ENCODE results near the gene PDE8B. TPM values are rescaled to one million over a fixed set of nuclear protein-coding genes. Genes with fewer than 3 reads are reported as not detected.

The PDE8B gene
- total and polyA plus RNA-seq, 2 experiments from 2014 or later, result 0.45 to 0.91 TPM

DNA sequence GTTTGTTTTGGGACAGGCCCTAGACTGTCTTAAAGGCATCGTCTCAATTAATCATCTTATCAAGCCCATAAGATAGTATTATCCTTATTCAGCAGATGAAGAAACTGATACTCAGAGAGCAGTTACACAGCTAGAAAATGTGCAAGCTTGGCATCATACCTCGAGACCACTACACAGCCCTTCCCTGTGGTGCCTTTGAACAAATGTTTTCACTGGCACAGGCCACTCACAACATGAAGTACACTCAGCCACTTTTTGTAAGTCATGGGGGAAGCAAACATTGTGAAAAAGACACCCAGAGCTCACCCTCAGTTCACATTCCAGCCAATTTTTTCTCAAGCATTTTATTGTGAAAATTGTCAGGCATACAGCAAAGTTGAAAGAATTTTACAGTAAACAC, 159.1 kb downstream of the PDE8B start:
- no peak overlapping the region for H3K4me2 ChIP-seq
- no peak overlapping the region for H3K27ac ChIP-seq (ENCODE audit: low read depth)
- ATAC-seq (no peak), DNase-seq (ENCODE audit: low spot score) (no peak)
- H3F3A ChIP-seq (replicated peaks; ENCODE audit: low read depth), result no peaks in the 10 kb centered on the region
- H3K79me2 ChIP-seq (replicated peaks; ENCODE audit: insufficient read depth), result no peaks in the 10 kb centered on the region
- Mint-ChIP-seq H3K4me1 (no peaks in the 10 kb centered on the region), H3K36me3 (ENCODE audit: low read depth) (no peaks in the 10 kb centered on the region), H3K27ac (no peak overlapping the region), H3K9me3 (no peaks in the 10 kb centered on the region), H3K27me3 (ENCODE audit: insufficient read depth, low read depth, poor library complexity) (peaks cover 3% of the 10 kb centered on the region), H3K4me3 (no peak overlapping the region)
- H3K27me3 ChIP-seq (ENCODE audit: insufficient read depth), result no peaks in the 10 kb centered on the region
- TF ChIP-seq ZNF331 (CRISPR knock-in tag; IDR thresholded peaks at IDR 0.05; ENCODE audit: low read depth) (no peak), EZH2phosphoT487 (IDR thresholded peaks at IDR 0.05; ENCODE audit: unreplicated experiment) (no peak), JUNB (IDR thresholded peaks at IDR 0.05; ENCODE audit: unreplicated experiment) (no peak), EZH2 (IDR thresholded peaks at IDR 0.05; ENCODE audit: low read depth, unreplicated experiment) (no peak), NANOG (IDR thresholded peaks at IDR 0.05; ENCODE audit: borderline replicate concordance) (no peak), POLR2AphosphoS5 (IDR thresholded peaks at IDR 0.05; ENCODE audit: low read depth) (no peak), STAT1 (IDR thresholded peaks at IDR 0.05; ENCODE audit: unreplicated experiment) (no peak)
- TF ChIP-seq, protein P1, sequence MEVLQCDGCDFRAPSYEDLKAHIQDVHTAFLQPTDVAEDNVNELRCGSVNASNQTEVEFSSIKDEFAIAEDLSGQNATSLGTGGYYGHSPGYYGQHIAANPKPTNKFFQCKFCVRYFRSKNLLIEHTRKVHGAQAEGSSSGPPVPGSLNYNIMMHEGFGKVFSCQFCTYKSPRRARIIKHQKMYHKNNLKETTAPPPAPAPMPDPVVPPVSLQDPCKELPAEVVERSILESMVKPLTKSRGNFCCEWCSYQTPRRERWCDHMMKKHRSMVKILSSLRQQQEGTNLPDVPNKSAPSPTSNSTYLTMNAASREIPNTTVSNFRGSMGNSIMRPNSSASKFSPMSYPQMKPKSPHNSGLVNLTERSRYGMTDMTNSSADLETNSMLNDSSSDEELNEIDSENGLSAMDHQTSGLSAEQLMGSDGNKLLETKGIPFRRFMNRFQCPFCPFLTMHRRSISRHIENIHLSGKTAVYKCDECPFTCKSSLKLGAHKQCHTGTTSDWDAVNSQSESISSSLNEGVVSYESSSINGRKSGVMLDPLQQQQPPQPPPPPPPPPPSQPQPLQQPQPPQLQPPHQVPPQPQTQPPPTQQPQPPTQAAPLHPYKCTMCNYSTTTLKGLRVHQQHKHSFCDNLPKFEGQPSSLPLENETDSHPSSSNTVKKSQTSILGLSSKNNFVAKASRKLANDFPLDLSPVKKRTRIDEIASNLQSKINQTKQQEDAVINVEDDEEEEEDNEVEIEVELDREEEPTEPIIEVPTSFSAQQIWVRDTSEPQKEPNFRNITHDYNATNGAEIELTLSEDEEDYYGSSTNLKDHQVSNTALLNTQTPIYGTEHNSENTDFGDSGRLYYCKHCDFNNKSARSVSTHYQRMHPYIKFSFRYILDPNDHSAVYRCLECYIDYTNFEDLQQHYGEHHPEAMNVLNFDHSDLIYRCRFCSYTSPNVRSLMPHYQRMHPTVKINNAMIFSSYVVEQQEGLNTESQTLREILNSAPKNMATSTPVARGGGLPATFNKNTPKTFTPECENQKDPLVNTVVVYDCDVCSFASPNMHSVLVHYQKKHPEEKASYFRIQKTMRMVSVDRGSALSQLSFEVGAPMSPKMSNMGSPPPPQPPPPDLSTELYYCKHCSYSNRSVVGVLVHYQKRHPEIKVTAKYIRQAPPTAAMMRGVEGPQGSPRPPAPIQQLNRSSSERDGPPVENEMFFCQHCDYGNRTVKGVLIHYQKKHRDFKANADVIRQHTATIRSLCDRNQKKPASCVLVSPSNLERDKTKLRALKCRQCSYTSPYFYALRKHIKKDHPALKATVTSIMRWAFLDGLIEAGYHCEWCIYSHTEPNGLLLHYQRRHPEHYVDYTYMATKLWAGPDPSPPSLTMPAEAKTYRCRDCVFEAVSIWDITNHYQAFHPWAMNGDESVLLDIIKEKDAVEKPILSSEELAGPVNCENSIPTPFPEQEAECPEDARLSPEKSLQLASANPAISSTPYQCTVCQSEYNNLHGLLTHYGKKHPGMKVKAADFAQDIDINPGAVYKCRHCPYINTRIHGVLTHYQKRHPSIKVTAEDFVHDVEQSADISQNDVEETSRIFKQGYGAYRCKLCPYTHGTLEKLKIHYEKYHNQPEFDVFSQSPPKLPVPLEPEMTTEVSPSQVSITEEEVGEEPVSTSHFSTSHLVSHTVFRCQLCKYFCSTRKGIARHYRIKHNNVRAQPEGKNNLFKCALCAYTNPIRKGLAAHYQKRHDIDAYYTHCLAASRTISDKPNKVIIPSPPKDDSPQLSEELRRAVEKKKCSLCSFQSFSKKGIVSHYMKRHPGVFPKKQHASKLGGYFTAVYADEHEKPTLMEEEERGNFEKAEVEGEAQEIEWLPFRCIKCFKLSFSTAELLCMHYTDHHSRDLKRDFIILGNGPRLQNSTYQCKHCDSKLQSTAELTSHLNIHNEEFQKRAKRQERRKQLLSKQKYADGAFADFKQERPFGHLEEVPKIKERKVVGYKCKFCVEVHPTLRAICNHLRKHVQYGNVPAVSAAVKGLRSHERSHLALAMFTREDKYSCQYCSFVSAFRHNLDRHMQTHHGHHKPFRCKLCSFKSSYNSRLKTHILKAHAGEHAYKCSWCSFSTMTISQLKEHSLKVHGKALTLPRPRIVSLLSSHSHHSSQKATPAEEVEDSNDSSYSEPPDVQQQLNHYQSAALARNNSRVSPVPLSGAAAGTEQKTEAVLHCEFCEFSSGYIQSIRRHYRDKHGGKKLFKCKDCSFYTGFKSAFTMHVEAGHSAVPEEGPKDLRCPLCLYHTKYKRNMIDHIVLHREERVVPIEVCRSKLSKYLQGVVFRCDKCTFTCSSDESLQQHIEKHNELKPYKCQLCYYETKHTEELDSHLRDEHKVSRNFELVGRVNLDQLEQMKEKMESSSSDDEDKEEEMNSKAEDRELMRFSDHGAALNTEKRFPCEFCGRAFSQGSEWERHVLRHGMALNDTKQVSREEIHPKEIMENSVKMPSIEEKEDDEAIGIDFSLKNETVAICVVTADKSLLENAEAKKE (CRISPR knock-in tag; IDR thresholded peaks at IDR 0.05), result no peak
- TF ChIP-seq, protein P2, sequence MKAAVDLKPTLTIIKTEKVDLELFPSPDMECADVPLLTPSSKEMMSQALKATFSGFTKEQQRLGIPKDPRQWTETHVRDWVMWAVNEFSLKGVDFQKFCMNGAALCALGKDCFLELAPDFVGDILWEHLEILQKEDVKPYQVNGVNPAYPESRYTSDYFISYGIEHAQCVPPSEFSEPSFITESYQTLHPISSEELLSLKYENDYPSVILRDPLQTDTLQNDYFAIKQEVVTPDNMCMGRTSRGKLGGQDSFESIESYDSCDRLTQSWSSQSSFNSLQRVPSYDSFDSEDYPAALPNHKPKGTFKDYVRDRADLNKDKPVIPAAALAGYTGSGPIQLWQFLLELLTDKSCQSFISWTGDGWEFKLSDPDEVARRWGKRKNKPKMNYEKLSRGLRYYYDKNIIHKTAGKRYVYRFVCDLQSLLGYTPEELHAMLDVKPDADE (IDR thresholded peaks at IDR 0.05), result no peak
- TF ChIP-seq, protein P3, sequence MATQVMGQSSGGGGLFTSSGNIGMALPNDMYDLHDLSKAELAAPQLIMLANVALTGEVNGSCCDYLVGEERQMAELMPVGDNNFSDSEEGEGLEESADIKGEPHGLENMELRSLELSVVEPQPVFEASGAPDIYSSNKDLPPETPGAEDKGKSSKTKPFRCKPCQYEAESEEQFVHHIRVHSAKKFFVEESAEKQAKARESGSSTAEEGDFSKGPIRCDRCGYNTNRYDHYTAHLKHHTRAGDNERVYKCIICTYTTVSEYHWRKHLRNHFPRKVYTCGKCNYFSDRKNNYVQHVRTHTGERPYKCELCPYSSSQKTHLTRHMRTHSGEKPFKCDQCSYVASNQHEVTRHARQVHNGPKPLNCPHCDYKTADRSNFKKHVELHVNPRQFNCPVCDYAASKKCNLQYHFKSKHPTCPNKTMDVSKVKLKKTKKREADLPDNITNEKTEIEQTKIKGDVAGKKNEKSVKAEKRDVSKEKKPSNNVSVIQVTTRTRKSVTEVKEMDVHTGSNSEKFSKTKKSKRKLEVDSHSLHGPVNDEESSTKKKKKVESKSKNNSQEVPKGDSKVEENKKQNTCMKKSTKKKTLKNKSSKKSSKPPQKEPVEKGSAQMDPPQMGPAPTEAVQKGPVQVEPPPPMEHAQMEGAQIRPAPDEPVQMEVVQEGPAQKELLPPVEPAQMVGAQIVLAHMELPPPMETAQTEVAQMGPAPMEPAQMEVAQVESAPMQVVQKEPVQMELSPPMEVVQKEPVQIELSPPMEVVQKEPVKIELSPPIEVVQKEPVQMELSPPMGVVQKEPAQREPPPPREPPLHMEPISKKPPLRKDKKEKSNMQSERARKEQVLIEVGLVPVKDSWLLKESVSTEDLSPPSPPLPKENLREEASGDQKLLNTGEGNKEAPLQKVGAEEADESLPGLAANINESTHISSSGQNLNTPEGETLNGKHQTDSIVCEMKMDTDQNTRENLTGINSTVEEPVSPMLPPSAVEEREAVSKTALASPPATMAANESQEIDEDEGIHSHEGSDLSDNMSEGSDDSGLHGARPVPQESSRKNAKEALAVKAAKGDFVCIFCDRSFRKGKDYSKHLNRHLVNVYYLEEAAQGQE (IDR thresholded peaks at IDR 0.05; ENCODE audit: unreplicated experiment), result no peak
- H3K9me2 ChIP-seq (ENCODE audit: insufficient read depth), result no peaks in the 10 kb centered on the region
- H4K20me1 ChIP-seq (replicated peaks; ENCODE audit: insufficient read depth), result no peaks in the 10 kb centered on the region
- no peaks in the 10 kb centered on the region for H3K4me1 ChIP-seq (ENCODE audit: insufficient read depth)
- H3K4me3 ChIP-seq, result no peak overlapping the region
- no peaks in the 10 kb centered on the region for H3K36me3 ChIP-seq (ENCODE audit: insufficient read depth)
- H2AFZ ChIP-seq, result no peak overlapping the region

Data from GM23338 (cell line).